H54 (cell line): ENCODE data around the gene CAVIN1.
A peak's percentile ranks its signal among the peaks of the same experiment; 100 is the strongest.
"Not testable (repeated sequence)": the region's sequence is repeated elsewhere in the genome, so short reads cannot be mapped to it uniquely, and the experiment has no call there.

Experiments used
- DNase-seq: peaks from one replicate; pipeline ENCODE4 v3.0.0; 2011; ENCODE audit warnings: low spot score, mixed read lengths; ENCODE audit not compliant: insufficient read length
- FAIRE-seq: peaks from 3 replicates; lab custom pipeline; 2011; peaks lifted over from hg19 to GRCh38; lab: Jason Lieb, UNC
- POLR2A ChIP-seq: IDR thresholded peaks from 2 replicates; pipeline ENCODE4 v1.6.1; 2011; ENCODE audit warnings: low read depth, mild to moderate bottlenecking, low read length

Gene CAVIN1

DNA sequence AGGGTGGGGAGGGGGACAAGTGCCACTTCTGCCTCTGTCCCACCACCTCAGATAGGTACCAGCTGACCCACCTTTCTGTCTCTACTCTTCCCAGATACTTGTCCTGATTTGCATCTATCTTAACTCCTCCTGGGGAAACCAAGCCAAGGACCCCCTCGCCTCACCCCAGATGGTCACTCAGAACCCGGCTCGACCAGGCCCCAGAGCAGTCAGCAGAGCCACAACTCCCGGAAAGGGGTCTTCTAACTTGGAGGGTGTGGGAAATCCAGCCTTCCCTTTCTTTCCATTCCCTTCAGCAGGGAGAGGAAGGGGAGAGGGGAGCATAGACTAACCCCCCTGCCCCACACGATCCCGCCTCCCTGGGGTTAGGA is 1.9 kb downstream of the CAVIN1 start:
- no peak for FAIRE-seq
- TF ChIP-seq POLR2A = no peak
- DNase-seq = no peak

DNA sequence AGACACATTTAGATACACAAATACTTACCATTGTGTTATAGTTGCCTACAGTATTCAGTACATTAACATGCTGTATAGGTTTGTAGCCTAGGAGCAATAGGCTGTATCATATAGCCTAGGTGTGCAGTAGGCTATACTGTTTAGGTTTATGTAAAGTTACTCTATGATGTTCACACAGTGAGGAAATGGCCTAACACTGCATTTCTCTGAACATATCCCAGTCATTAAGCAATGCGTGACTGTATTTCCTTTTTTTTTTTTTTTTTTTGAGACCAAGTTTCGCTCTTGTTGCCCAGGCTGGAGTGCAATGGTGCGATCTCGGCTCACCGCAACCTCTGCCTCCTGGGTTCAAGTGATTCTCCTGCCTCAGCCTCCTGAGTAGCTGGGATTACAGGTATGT is 5.1 kb downstream of the CAVIN1 start:
- DNase-seq, FAIRE-seq: not testable (repeated sequence)

DNA sequence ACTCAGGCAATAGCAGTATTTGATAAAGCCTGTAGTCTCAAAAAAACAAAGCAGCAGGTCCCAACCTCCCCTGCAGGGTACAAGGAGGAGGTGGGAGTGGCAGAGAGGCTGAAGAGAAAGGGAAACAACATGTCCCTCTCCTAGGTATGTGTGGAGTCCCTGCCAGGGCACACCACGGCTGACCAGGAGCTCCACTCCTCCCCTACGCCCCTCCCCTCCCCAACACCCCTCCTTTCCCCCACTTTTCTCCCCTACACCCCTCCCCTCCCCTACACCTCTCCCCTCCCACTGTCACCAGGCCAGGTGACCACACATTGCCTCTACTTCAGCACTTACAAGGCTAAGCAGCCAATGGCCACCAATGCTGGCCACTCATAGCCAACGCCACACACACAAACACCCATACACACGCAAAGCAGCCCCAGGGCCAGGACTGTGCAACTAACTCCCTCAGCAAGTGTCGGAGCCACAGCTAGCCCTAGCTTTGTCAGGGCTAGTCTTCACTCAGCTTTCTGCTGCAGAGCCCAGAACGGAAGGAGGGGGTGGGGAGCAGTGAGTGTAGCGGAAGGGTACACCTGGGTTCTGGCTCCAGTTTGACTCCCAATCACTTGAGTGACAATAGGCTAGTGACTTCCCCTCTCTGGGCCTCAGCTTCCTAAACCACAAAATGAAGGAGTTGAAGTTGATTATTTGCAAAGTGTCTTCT is 8.2 kb downstream of the CAVIN1 start:
- TF ChIP-seq POLR2A = no peak
- DNase-seq = no peak
- no peak for FAIRE-seq

DNA sequence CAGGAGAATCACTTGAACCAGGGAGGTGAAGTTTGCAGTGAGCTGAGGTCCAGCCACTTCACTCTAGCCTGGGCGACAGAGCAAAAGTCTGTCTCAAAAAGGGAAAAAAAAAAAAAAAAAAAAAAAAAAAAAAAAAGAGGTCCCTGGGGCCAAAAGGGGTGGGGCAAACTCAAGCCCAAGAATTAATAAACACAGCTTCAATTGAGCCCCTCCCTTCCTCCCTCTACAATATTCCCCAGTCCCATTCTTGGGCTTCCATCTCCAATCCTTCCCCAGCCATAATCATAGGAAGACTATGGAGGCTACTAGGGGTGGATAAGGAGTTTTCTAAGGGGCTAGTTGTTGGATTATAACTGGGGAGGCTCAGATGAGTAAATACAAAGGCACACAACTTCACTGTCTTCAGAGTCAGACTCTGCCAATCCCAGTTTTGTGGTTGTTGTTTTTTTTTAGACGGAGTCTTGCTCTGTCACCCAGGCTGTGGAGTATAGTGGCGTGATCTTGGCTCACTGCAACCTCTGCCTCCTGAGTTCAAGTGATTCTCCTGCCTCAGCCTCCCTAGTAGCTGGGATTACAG is 9.5 kb downstream of the CAVIN1 start:
- FAIRE-seq (no peak), DNase-seq (no peak)
- no peak for TF ChIP-seq POLR2A

DNA sequence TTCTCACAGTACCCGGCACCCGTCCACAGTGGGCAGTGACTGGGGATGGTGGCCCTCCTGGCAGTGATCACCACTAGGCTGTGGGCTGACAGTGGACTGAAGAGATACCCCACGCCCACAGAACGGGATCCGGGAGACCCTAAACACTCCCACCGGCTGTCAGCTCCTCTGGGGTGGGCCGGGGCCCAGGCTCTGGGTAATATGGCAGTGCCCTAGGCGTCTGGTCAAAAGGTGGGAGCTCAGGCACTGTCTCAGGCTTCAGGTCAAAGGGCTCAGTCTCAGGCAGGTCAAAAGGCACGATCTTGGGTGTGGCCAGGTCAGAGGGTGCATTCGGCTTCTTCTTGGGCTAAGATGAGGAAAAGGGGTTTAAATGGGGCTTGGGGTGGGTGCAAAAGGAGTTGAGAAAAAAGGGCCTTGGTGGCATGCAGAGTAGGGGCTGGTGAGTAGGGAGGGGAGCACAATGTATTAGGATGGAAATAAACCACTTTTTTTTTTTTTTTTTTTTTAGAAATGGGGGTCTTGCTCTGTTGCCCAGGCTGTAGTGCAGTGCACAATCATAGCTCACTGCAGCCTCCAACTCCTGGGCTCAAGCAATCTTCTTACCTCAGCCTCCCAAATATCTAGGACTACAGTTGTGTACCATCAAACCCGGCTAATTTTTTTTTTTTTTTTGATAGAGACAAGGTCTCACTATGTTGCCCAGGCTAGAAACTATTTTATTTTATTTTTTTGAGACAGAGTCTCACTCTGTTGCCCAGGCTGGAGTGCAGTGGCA is 11.0 kb downstream of the CAVIN1 start:
- no peak for TF ChIP-seq POLR2A
- DNase-seq (no peak), FAIRE-seq (no peak)

DNA sequence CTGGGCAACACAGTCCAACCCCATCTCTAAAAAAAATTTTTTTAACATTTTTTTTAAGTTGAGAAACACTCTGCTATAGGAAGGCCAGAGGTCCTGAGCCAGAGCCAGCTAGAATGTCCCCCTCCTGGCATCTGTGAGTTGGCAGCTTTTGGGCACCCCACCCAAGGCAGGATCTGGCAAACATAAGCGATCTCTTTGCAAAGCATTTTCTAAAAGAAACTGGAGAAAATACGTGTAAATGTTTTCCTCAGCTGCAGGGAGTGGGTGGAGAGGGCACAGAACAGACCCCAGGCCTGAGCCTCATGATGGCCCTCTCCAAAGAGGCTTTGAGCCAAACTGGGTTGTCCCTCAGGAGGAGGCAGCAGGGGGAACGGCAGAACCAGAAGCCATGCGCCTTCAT is 11.7 kb downstream of the CAVIN1 start:
- FAIRE-seq (no peak), DNase-seq (no peak)
- TF ChIP-seq POLR2A = no peak

DNA sequence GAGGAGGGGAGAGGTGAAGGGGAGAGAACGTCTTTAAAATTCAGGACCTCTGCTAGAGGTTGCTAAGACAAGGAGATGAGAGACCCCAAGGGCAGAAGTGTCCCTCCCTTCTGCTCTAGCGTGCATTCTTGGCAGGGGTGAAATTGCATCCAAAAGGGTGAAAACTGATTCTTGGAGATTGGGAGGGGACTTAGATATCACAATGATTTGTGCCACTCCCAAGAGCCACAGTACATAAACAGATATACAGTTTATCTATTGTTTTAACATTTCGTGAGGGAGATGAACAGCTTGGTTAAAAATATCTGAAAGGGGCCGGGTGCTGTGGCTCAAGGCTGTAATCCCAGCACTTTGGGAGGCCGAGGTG is 12.8 kb downstream of the CAVIN1 start:
- DNase-seq (no peak), FAIRE-seq (no peak)
- TF ChIP-seq POLR2A = no peak

DNA sequence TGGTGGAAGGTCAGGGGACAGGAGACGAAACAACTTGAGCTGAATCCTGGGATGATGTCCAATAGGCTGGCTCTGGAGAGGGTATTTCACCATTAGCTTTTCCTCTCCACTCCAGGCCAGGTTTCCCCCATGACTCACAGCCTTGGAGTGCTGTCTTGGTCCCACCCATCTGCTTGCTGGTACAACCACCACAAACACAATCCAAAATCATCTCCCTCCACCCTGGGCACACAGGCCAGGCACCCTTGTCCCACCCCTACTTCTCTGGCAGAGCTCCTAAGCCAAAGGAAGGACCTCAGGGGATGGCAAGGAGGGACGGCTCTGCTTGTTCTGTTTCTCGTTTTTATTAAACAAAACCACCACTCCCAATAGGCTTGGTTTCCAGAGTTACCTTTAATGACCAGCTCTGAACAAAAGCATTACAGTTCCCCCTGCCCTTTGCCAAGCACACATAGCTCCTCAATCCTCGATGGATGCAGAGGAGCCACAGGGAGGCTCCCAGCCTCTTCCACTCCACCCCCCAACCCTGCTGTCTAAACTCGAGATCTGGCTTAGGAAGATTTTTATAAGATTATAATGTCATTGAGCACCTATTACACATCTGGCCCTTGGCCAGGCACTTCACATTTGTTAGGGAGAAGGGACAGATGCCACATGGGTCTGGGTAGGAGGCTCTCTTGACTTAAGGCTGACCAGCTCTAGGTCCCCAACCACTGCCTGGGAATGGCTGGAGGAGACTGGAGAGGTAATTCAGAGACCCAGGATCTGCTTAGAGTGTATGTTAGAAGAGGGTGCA is 13.3 kb downstream of the CAVIN1 start:
- TF ChIP-seq POLR2A = no peak
- peak; percentile 43 for FAIRE-seq
- DNase-seq = peak; percentile 93

DNA sequence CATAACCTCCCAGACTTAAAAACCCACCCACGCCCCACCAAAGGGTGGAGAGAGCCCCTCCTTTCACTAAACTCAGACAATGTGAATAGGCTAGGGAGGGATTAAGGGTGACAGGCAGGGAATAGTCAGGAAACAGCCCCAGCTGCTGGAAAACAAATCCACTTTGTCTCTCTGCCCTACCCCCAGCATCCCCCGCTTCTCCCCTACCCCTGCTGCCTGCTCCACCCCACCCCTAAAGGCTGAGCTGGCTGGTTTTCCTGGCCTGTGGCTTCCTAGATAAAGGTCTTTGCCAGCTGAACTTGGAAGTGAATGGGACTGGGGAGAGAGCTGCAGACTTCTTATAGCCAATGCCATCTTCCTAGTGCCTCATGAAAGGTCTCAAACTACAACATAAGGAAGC is 15.0 kb downstream of the CAVIN1 start:
- FAIRE-seq (no peak), DNase-seq (no peak)
- no peak for TF ChIP-seq POLR2A

DNA sequence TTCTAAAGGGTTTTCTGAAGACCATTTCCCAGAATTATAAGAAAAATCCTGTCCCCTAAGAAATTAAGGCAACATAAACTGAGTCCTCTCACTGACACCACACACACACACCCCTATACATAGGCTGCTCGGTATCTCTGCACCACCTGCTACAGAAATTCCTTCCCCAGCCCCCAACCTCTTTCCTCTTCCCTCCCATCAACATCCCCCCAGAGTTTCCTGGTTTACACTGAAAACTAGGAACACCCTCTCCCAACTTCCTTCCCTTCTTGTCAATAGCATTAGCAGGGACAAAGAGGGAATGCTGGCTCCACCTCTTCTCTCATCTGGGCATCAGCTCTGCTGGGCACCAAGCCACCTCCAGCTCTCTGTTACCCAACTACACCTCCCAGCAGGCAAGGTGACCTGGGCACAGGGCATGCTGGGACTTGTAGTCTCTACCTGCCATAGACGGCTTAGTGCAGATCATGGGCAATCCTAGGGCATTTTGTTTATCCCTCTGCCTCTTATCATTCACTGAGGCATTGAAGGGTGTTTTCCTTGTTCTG is 15.7 kb downstream of the CAVIN1 start:
- DNase-seq (no peak), FAIRE-seq (no peak)
- no peak for TF ChIP-seq POLR2A

DNA sequence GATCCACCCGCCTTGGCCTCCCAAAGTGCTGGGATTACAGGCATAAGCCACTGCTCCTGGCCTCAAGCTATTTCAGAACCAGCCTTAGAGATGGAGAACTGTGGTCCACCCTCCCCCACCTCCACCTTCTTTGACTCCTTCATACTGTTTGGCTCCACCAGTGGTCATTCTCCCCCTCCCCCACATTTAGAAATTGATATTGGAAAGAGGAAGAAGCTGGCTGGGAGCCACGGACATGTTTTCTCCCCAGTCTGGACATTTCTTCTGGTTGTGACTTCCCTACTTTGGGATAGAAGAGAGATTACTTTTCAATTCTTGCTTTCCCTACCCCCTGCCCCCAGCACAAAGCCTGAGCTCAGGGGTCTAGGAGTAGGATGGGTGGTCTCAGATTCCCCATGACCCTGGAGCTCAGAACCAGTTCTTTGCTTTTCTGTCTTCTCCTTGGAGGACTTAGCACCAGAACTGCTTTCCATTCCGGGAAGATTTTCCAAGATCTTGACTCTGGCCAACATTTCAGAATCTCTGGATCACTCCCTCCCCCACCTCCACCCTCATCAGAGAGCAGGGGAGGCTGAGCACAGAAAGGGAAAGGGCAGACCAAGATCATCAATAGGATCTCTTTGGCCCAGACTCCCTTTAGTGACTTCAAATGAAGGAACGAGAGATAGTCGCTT is 16.3 kb downstream of the CAVIN1 start:
- no peak for FAIRE-seq
- TF ChIP-seq POLR2A = no peak
- DNase-seq = no peak

DNA sequence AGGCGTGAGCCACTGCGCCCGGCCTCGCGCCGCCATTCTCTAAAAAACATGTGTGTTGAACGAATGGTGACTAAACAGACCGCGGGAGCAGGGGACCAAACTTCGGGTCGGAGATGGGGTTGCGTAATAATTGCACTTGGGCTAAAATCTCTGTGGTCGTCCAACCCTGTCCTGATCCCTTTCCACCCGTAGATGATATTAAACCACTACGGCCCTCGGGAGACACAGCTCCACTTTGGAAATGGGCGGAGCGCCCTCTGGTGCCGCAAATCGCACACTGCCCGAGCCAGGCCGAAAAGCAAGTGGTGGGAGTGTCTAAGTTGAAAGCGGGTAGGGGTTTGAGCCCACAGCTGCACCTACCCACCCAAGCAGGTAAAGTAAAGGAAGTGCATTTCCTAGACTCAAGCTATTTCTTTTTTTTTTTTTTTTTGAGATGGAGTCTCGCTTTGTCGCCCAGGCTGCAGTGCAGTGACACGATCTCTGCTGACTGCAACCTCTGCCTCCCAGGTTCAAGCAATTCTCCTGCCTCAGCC is 17.0 kb downstream of the CAVIN1 start:
- no peak for TF ChIP-seq POLR2A
- FAIRE-seq = no peak
- DNase-seq = no peak

DNA sequence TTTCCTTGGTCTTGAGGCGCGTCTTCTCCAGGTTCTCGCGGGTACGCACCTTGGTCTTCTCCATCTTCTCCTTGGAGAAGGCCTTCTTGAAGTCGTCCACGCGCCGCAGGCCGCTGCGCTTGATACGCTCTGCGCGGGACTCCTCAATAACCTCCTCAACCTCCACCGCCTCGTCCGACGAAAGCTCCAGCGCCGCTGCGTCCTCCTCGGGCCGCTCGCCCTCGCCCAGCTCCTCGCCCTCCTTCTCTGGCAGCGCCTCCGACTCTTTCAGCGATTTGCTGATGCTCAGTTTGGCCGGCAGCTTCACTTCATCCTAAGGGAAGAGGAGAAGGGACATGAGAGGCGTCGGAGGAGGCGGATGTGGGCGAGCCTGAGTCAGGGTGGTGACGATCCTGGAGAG is 18.0 kb downstream of the CAVIN1 start:
- TF ChIP-seq POLR2A = no peak
- DNase-seq (no peak), FAIRE-seq (no peak)
